ENCODE data around the gene C1orf146.
"Not testable (repeated sequence)": the region's sequence is repeated elsewhere in the genome, so short reads cannot be mapped to it uniquely, and the experiment has no call there.

C1orf146 gene

DNA sequence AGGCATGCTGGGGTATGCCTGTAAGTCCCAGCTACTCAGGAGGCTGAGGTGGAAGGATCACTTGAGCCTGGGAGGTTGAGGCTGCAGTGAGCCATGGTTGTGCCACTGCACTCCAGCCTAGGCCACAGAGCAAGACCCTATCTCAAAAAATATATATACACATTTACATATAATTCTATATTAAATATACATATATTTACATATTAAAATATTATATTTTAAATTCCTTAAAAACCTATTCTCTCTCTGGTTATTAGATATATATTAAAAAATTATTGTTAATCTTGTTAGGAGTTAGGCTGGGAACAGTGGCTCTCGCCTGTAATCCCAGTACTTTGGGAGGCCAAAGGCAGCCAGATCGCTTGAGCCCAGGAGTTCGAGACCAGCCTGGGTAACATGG is 58.4 kb downstream of the C1orf146 start:
- no peak for DNase-seq

DNA sequence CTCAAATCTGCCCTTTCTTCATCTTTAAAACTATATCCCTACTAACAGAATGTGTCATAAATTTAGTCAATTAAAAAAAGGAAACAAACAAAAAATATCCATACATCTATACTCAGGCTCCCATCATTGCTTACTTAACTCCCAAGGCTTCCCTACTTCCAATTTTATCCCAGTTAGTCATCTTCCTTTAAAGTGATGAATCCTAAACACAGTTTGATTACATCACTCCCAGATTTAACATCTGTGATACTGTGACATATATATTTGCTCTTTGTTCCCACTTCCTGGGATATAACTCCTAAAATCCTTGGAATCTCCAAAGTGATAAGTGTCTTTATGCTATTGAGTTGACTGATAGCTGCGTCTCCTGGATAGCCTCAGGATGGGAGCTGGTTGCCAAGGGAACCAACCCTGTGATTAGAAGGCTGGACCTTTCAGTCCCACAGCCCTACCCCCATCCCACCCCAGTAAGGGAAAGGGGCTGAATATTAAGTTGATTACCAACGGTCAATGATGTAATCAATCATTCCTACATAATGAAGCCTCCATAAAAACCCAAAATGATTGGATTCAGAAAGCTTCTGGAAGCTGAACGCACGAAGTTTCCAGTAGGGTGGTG is 59.5 kb downstream of the C1orf146 start:
- no peak for DNase-seq

DNA sequence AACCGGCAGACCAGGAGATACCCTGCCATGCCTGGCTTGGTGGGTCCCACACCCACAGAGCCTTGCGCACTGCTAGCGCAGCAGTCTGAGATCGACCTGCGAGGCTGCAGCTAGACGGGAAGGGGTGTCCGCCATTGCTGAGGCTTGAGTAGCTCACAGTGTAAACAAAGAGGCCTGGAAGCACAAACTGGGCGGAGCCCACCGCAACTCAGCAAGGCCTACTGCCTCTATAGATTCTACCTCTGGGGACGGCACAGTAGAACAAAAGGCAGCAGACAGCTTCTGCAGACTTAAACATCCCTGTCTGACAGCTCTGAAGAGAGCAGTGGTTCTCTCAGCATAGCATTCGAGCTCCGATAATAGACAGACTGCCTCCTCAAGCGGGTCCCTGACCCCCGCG is 62.1 kb downstream of the C1orf146 start:
- DNase-seq = not testable (repeated sequence)

DNA sequence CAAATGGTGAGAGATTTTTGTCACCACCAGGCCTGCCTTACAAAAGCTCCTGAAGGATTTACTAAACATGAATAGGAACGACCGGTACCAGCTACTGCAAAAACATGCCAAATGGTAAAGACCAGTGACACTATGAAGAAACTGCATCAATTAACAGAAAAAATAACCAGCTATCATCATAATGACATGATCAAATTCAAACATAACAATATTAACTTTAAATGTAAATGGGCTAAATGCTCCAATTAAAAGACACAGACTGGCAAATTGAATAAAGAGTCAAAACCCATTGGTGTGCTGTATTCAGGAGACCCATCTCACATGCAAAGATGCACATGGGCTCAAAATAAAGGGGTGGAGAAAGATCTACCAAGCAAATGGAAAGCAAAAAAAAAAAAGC is 63.7 kb downstream of the C1orf146 start:
- DNase-seq = not testable (repeated sequence)

DNA sequence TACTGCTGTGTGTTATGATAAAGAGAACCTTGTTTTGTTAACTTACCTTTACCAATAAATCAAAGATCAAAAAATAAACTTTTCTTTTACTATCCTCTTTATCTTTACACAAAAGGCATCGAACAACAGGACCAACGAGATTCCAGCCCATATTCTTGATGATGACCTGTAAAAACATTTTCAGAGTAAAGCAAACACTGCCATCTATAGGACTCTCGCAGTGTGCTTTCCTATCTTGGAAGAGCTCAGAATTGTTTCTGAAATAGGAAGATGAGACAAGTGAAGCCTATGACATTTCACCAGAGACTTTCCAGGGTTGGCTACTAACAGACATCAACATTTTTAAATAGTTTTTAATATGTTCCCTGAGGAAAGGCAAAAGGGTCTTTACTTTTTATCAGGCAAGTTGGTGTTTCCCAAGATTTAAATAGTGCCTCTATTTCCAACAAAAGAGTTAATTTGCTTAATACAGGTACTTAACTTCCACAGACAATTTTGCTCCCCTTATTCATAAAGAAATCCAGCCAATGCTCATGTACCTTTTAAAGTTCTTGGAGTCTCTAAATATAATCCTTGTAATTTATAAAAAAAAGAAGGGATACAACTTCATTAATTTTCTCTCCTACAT is 73.8 kb downstream of the C1orf146 start:
- no peak for DNase-seq

All from SHP77 treated with DMSO at 0.1 percent for 48 hours (cell line).